Transverse colon (tissue), 4 donors: Measurements from ENCODE around the gene TECTA.

Experiments used
- POLR2A ChIP-seq: fragments of 450-650 bp; IDR thresholded peaks from one replicate; pipeline ENCODE4 v1.6.1; 2016; ENCODE audit warnings: antibody characterized with exemption, mild to moderate bottlenecking, moderate library complexity
- POLR2AphosphoS5 ChIP-seq, 3 donors: sonication (generic); formaldehyde crosslinking; IDR thresholded peaks; one replicate each; pipeline ENCODE4 v1.6.1; 2016; ENCODE audit warnings: antibody characterized with exemption in 3 of 3
- TF ChIP-seq, protein P1 (sequence below), 5 experiments: fragments of 200-600 bp in 3 of 5; fragments of 450-650 bp in 2 of 5; sonication (generic) in 3 of 5; IDR thresholded peaks; 1 replicate in 2 of 5; 2 replicates in 3 of 5; pipeline ENCODE4 v1.5.1; 2016 to 2017; ENCODE audit warnings: antibody characterized with exemption in 5 of 5, inconsistent platforms in 3 of 5, mild to moderate bottlenecking in 2 of 5, moderate library complexity in 1 of 5

DNA sequence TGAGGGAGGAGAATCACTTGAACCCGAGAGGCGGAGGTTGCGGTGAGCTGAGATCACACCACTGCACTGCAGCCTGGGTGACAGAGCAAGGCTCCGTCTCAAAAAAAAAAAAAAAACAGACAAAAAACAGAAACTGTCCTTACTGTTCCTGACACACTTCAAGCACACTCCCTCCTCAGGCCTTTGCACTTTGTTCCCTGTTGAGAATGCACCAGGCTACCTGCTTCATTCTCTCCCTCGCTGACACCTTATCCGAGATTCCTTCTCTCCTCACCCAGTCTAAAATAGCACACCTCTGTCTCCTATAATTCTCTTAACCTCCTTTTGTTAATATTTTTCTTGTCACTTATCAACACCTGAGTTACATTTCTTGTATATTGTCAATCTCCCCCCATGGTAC, 32.3 kb upstream of the TECTA start:
- TF ChIP-seq, protein P1, sequence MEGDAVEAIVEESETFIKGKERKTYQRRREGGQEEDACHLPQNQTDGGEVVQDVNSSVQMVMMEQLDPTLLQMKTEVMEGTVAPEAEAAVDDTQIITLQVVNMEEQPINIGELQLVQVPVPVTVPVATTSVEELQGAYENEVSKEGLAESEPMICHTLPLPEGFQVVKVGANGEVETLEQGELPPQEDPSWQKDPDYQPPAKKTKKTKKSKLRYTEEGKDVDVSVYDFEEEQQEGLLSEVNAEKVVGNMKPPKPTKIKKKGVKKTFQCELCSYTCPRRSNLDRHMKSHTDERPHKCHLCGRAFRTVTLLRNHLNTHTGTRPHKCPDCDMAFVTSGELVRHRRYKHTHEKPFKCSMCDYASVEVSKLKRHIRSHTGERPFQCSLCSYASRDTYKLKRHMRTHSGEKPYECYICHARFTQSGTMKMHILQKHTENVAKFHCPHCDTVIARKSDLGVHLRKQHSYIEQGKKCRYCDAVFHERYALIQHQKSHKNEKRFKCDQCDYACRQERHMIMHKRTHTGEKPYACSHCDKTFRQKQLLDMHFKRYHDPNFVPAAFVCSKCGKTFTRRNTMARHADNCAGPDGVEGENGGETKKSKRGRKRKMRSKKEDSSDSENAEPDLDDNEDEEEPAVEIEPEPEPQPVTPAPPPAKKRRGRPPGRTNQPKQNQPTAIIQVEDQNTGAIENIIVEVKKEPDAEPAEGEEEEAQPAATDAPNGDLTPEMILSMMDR (IDR thresholded peaks at IDR 0.05) = no peak
- TF ChIP-seq POLR2AphosphoS5 (IDR thresholded peaks at IDR 0.05) = no peak
- TF ChIP-seq POLR2A = no peak
